Panc1 (cell line): ENCODE results near the gene CDCA7L.
"Not testable (repeated sequence)": the region's sequence is repeated elsewhere in the genome, so short reads cannot be mapped to it uniquely, and the experiment has no call there.

Experiments
- CTCF ChIP-seq: fragments of 450-650 bp; IDR thresholded peaks from 2 replicates; pipeline ENCODE4 v1.5.1; 2017; ENCODE audit warnings: mild to moderate bottlenecking
- POLR2AphosphoS5 ChIP-seq: IDR thresholded peaks from 2 replicates; pipeline ENCODE4 v1.6.1; 2012; ENCODE audit warnings: mild to moderate bottlenecking, low read depth, low read length, moderate library complexity
- TCF7L2 ChIP-seq: IDR thresholded peaks from 2 replicates; pipeline ENCODE4 v1.6.1; 2011; ENCODE audit warnings: mild to moderate bottlenecking, low read depth, low read length, inconsistent platforms

DNA sequence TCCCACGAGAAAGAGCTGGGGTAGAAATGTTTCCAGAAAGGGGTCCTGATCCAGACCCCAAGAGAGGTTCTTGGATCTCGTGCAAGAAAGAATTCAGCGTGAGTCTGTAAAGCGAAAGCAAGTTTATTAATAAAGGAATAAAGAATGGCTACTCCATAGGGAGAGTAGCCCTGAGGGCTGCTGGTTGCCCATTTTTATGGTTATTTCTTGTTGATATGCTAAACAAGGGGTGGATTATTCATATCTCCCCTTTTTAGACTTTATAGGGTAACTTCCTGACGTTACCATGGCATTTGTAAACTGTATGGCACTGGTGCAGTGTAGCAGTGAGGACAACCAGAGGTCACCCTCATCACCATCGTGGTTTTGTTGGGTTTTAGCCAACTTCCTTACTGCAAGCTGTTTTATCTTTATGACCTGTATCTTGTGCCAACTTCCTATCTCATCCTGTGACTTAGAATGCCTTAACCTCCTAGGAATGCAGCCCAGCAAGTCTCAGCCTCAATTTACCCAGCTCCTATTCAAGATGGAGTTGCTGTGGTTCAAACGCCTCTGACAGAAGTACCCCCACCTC is 80.0 kb downstream of the CDCA7L start:
- TF ChIP-seq CTCF, TCF7L2, POLR2AphosphoS5: not testable (repeated sequence)
